DMS114 treated with DMSO at 0.1 percent for 48 hours (cell line): ENCODE data around the gene ADSS1.

Experiments
- DNase-seq: peaks from one replicate; lab custom pipeline; 2025; ENCODE audit not compliant: unreplicated experiment; lab: John Stamatoyannopoulos, UW

ADSS1 gene

DNA sequence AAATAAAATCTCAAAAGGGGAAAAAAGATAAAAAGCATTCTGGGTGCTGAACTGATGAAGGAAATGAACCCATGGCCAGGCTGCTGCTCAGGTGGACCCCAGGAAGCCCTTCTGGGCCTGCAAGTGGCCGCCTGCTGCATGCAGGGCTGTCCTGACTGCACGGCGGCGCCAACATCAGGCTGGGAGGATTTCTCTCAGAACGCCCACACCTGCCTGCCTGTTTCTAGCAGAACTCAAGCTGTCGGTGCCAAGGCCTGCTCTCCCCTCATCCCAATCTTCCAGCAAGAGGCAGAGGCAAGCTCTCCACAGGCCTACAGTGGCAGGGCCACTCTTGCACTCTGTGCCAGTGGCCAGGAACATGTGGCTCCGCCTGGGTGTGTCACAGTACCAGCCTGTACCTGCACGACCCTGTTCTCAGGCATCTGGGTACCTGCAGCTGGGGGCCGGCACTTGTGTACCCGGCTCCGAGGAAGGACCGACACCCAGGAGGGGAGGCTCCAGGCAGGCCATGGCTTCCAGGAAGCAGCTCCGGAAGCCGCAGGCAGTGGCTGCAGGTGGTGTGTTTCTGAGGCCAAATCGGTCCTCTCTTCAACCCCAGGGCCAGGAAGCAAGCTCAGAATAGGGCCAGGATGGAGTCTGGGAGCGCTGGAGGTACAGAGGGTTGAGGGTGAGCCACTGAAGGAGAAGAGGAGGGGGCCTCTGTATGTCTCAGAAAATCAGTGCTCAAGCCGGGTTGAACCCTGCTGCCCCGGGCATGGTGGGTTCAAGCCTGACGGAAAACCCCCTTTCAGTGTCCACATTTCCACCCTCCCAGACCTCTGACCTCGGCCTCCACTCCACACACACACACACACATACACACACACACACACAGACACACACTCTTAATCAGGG, 37.2 kb upstream of the ADSS1 start:
- DNase-seq = no peak

DNA sequence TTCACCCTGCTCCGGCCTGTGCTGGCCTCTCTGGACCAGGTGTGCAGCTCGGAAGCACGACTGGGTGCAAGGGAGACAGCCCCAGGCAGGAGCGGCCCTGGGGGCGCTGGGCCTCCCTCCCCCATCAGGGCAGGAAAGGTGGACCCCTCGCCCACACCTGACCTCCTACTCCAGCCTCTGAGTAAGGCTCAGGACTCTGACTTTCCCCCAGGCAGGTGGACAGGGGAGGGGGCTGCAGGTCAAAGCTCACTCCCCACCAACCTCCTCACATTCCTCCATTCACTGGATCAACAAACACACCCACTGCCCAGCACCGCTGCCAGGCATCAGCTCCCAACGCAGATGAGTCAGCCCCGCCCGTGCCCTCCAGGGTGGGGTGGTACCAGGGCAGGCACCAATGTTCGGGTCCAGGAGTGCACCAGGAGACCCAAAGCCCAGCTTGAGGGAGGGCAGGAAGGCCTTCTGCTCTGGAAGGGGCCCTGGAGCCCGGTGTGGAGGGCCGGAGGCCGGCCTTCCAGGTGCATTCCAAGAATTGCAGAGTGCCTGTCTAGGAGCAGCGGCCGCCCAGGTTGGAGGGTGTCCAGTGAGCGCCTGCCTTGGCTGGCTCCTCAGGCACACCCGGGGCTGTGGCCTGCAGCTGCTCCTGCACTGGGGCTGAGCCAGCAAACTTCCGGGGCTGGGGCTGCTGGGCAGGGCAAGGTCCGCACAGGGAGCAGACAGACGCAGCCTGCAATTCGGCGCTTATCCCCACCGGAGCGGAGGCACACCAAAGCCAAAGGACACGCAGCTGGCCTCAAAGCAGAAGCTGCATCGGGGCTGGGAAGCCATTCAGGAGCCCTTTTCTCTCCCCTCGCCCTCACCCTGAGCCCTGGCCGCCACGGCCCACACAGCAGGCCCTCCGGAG, 36.2 kb upstream of the ADSS1 start:
- no peak for DNase-seq

- DNase-seq = no peak
Measured at GRCh38 chr14:104688505-104689108, 35.4 kb upstream of the ADSS1 start.

- peak; percentile 8 for DNase-seq
Measured at GRCh38 chr14:104689109-104689880, 34.7 kb upstream of the ADSS1 start, which contains the start of gene INF2. TSS of gene INF2 (plus strand) at chr14:104689618. CDS start at chr14:104701366, 11,748 bp downstream.

- no peak for DNase-seq
Measured at GRCh38 chr14:104689881-104690711, 33.9 kb upstream of the ADSS1 start.

- DNase-seq = no peak
Measured at GRCh38 chr14:104690861-104691455, 33.1 kb upstream of the ADSS1 start.

GRCh38 chr14:104691546-104692260, 32.3 kb upstream of the ADSS1 start:
- DNase-seq = no peak

- no peak for DNase-seq
Measured at GRCh38 chr14:104692261-104692938, 31.6 kb upstream of the ADSS1 start.

DNA sequence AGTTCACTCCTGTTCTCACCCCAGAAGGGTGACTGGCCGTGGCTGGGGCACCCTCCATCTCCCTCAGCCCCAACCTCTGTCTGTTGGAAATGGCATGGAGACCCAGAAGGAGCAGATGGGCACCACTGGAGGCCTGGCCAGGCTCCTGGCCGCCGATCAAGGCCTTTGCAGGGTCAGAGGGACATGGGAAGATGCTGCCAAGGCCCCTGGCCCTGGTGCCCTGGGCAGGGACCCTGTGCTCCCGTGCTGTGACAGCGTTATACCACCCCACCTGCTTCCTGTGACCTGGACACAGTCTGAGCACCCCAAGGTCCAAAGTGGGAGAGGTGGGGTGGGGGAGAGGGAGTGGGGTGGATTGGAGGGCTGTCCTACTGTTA, 31.1 kb upstream of the ADSS1 start:
- no peak for DNase-seq

GRCh38 chr14:104693482-104694431, 30.3 kb upstream of the ADSS1 start:
- no peak for DNase-seq

GRCh38 chr14:104694475-104694950, 29.5 kb upstream of the ADSS1 start:
- DNase-seq = no peak

- DNase-seq = no peak
Measured at GRCh38 chr14:104694991-104695659, 28.9 kb upstream of the ADSS1 start.

- DNase-seq = no peak
Measured at GRCh38 chr14:104695660-104696000, 28.4 kb upstream of the ADSS1 start.

- no peak for DNase-seq
Measured at GRCh38 chr14:104696671-104697316, 27.2 kb upstream of the ADSS1 start.

GRCh38 chr14:104697317-104697703, 26.7 kb upstream of the ADSS1 start:
- no peak for DNase-seq
